GM21423 (cell line): Measurements from ENCODE around the gene ITCH.

Experiments
- ATAC-seq: cut with Tn5 transposase; IDR thresholded peaks from one replicate; pipeline ENCODE4 v1.9.1; 2021; ENCODE audit warnings: mild to moderate bottlenecking, moderate library complexity; ENCODE audit not compliant: unreplicated experiment

ITCH gene

GRCh38 chr20:34526466-34526865, 163.4 kb downstream of the ITCH start:
- no peak for ATAC-seq

- no peak for ATAC-seq
Observed at GRCh38 chr20:34527016-34527415, 163.9 kb downstream of the ITCH start.

GRCh38 chr20:34528921-34529297, 165.8 kb downstream of the ITCH start:
- no peak for ATAC-seq

- no peak for ATAC-seq
Observed at GRCh38 chr20:34529742-34530141, 166.7 kb downstream of the ITCH start.

GRCh38 chr20:34530342-34530741, 167.3 kb downstream of the ITCH start:
- no peak for ATAC-seq

GRCh38 chr20:34531608-34532265, 168.7 kb downstream of the ITCH start:
- no peak for ATAC-seq

- no peak for ATAC-seq
Observed at GRCh38 chr20:34532320-34532719, 169.2 kb downstream of the ITCH start.

GRCh38 chr20:34532756-34533155, 169.7 kb downstream of the ITCH start:
- ATAC-seq = no peak

- no peak for ATAC-seq
Observed at GRCh38 chr20:34534391-34535165, 171.5 kb downstream of the ITCH start.

GRCh38 chr20:34535301-34535840, 172.3 kb downstream of the ITCH start:
- no peak for ATAC-seq

GRCh38 chr20:34535857-34536256, 172.8 kb downstream of the ITCH start:
- no peak for ATAC-seq

GRCh38 chr20:34536798-34537394, 173.8 kb downstream of the ITCH start:
- ATAC-seq = no peak

GRCh38 chr20:34537651-34538050, 174.6 kb downstream of the ITCH start:
- ATAC-seq = no peak

- ATAC-seq = no peak
Observed at GRCh38 chr20:34538671-34539123, 175.6 kb downstream of the ITCH start.

GRCh38 chr20:34539756-34540155, 176.7 kb downstream of the ITCH start:
- ATAC-seq = no peak

GRCh38 chr20:34540596-34541263, 177.7 kb downstream of the ITCH start:
- no peak for ATAC-seq

GRCh38 chr20:34541264-34541901, 178.3 kb downstream of the ITCH start:
- ATAC-seq = no peak

- ATAC-seq = no peak
Observed at GRCh38 chr20:34541917-34542316, 178.8 kb downstream of the ITCH start.

- ATAC-seq = no peak
Observed at GRCh38 chr20:34542439-34542838, 179.4 kb downstream of the ITCH start.

- no peak for ATAC-seq
Observed at GRCh38 chr20:34543463-34544056, 180.5 kb downstream of the ITCH start.
